HUDEP-2 (cell line): ENCODE data around the gene ARL2BP.

Experiments used
- DNase-seq, 76 experiments: peaks; one replicate each; lab custom pipeline; 2025; ENCODE audit not compliant: unreplicated experiment in 76 of 76; lab: John Stamatoyannopoulos, UW

Gene ARL2BP

GRCh38 chr16:57235128-57236021 lies 9.7 kb upstream of the ARL2BP start:
- no peak for DNase-seq

- DNase-seq, result no peak
Observed at GRCh38 chr16:57236022-57236350, 9.1 kb upstream of the ARL2BP start.

GRCh38 chr16:57238682-57239081 lies 6.4 kb upstream of the ARL2BP start:
- DNase-seq, result no peak

GRCh38 chr16:57239107-57239506 lies 6.0 kb upstream of the ARL2BP start:
- DNase-seq, result no peak

- DNase-seq, result no peak
Observed at GRCh38 chr16:57240851-57241250, 4.2 kb upstream of the ARL2BP start.

- no peak for DNase-seq
Observed at GRCh38 chr16:57242650-57243049, 2.4 kb upstream of the ARL2BP start.

- peak in 1 of 76 experiments; percentile 32 for DNase-seq
Observed at GRCh38 chr16:57244463-57244766, 644 bp upstream of the ARL2BP start.

GRCh38 chr16:57245472-57246113 lies 534 bp downstream of the ARL2BP start:
- DNase-seq, result peak in 7 of 76 experiments; percentile 4 to 23 (median 16)

GRCh38 chr16:57251352-57251751 lies 6.3 kb downstream of the ARL2BP start:
- no peak for DNase-seq

GRCh38 chr16:57252148-57252721 lies 7.2 kb downstream of the ARL2BP start:
- DNase-seq, result no peak

GRCh38 chr16:57253466-57253865 lies 8.4 kb downstream of the ARL2BP start:
- DNase-seq, result no peak

GRCh38 chr16:57255686-57256415 lies 10.8 kb downstream of the ARL2BP start:
- DNase-seq, result no peak

- peak in 39 of 76 experiments; percentile 6 to 70 (median 26) for DNase-seq
Observed at GRCh38 chr16:57256601-57257395, 11.7 kb downstream of the ARL2BP start.

GRCh38 chr16:57257455-57258070 lies 12.5 kb downstream of the ARL2BP start:
- no peak for DNase-seq

- DNase-seq, result no peak
Observed at GRCh38 chr16:57258226-57258909, 13.3 kb downstream of the ARL2BP start.

- DNase-seq, result no peak
Observed at GRCh38 chr16:57258910-57259475, 13.9 kb downstream of the ARL2BP start.

GRCh38 chr16:57260294-57260929 lies 15.4 kb downstream of the ARL2BP start:
- DNase-seq, result no peak

- no peak for DNase-seq
Observed at GRCh38 chr16:57261806-57262205, 16.7 kb downstream of the ARL2BP start.
